Motor neuron (in vitro differentiated cells): Measurements from ENCODE around the gene RGS7. TPM values are rescaled to one million over a fixed set of nuclear protein-coding genes. Genes with fewer than 3 reads are reported as not detected.

Experiments used
- ATAC-seq, 8 experiments: fragments of 200-7000 bp; cut with Tn5 transposase; replicated peaks in 6 of 8; 2 replicates each; pipeline ENCODE4 v1.8.0; 2021; ENCODE audit warnings: mild to moderate bottlenecking in 8 of 8, moderate library complexity in 8 of 8
- H3K27ac ChIP-seq, 2 donors: fragments of 250-450 bp; sonication (Bioruptor Pico); 2 replicates each; pipeline ENCODE4 v1.9.0; 2021; ENCODE audit warnings: antibody characterized with exemption in 2 of 2, mild to moderate bottlenecking in 2 of 2, moderate library complexity in 1 of 2
- H3K4me1 ChIP-seq, 2 donors: fragments of 250-450 bp; sonication (Bioruptor Pico); replicated peaks in 1 of 2; 2 replicates each; pipeline ENCODE4 v1.6.1; 2021; ENCODE audit warnings: antibody characterized with exemption in 2 of 2, mild to moderate bottlenecking in 2 of 2, moderate library complexity in 1 of 2
- H3K4me3 ChIP-seq, 5 donors: fragments of 250-450 bp; sonication (Bioruptor Pico); 2 replicates each; pipeline ENCODE4 v1.9.0; 2021; ENCODE audit warnings: antibody characterized with exemption in 5 of 5, mild to moderate bottlenecking in 5 of 5, moderate library complexity in 4 of 5
- WGBS, 10 experiments: fragments of 450-650 bp; shearing (Covaris generic); methylation state at CpG; one replicate each; pipeline ENCODE4 v1.0.0; 2022; 5-methylcytosine and 5-hydroxymethylcytosine counted together
- in situ Hi-C, 9 experiments: fragments of 400-800 bp; cut with MboI; loops; one replicate each; pipeline ENCODE4 v1.15.0; 2021; ENCODE audit warnings: low sequenced_read_pairs in 9 of 9, low pct_unique_long_range_greater_than_20kb in 2 of 9; ENCODE audit not compliant: unreplicated experiment in 9 of 9
- total RNA-seq, 8 experiments: library from RNA; unstranded; fragments of 300-600 nt; gene quantifications; 2 replicates each; pipeline versions ENCODE4 v1.2.3 to v1.2.4, GENCODE V29; 2022

Gene RGS7
- total RNA-seq, 8 experiments from 2014 or later: 0.42 to 25.4 (median 14.8) TPM; not detected in 2

DNA sequence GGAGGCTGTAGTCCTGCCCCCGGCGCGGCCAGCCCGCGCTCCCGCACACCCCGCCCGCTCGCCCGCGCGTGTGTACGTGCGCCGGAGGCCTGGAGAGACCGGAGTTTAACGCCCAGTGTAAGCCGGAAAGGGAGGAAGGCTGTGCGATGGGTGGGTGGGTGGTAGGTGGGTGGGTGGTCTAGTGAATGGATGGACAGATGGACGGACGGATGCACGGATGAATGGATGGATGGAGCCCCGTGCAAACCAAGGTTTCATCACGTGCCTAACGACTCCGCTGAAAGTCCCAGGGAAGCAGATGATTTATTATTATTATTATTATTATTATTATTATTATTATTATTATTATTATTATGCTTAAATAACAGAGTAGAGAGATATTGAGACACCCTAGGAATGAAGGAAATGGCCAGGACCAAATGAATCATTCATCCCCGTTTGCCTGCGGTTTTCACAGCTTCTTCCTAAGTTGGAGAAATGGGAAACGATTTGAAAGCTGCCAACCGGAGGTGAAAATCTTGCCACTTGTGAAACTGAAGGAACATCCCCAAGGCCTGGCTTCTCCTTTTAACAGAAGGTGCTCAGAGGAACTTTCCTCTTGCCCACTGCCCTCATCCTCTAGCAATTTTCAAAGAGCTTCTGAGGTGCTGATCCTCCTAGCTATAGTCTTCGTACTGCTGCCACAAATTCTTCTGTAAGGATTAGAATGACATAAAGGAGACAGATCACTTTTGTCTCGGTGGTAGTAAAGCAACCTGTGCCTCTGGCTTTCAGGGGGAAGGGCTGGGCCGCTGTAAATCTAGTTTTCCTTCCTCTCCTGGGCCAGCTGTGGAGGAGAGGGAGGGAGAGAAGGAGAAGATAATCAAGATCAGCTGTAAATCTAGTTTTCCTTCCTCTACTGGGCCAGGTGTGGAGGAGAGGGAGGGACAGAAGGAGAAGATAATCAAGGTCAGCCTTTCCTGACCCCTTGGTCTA is 648 bp upstream of the RGS7 start:
- ATAC-seq: no peak
- WGBS, 10 experiments: 0 to 72% (median 33%) methylated on average over 2 to 10 of the region's 33 CpGs; no CpG with 5 or more reads in 1 of the 10 experiments
- peak overlapping the region; percentile 51 to 71 (median 58) for H3K4me3 ChIP-seq
- peaks cover 14 to 30% of the 10 kb centered on the region in 2 donors for H3K4me1 ChIP-seq
- peak overlapping the region; percentile 77 to 81 for H3K27ac ChIP-seq
- in situ Hi-C loops: no loop called here

DNA sequence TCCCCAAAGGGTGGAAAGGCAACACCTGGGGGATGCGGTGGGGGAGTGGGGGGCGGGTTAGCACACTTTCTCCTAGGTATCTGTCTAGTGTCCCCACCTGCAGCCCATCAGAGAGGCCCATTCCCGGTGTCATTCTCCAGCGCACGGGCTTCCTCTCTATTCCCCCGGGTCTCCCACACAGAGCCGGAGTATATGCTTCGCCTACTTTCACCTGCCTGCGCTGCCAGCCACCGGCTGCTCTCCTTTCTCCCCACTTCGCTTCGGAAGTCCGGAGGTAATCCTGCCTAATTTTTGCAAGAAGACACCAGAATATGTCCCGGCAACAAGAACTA is 852 bp downstream of the RGS7 start:
- in situ Hi-C loops: no loop called here
- H3K27ac ChIP-seq: peak overlapping the region; percentile 77 to 81
- ATAC-seq: peak in 5 of 8 experiments; percentile 9 to 20 (median 12)

DNA sequence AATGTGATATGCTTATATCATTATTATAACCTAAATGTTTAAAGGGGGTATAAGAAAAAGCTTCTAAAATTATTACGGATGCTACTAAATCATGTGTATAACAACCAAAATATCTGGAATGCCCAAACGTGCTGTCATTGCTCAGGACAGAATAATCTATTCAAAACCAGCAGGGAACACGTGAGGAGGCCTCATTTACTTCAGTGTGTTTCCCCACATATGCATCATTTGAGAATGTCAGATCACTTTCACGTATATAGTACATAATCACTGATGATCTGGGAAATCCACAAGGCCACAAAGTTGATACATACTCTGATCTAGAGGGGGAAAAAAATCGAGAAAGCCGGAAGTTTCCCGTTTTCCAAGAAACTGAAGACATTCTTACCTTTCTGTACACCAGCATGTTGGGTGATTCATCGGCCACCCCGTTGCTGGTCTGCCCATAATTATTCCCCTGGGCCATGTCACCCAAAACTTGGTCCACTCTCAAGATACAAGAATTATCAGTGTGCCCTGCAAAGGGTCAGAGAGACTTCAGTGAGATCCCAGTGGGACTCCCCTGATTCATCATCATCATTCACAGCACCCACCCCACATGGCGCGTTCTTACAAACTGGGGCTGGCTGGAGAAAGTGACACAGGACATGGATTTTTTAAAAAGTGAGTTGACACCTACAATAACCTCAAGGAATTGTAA is 1.5 kb downstream of the RGS7 start:
- WGBS, 10 experiments: 35 to 86% (median 75%) methylated on average over 3 to 11 of the region's 11 CpGs
- Histone ChIP-seq H3K4me3 (peak overlapping the region; percentile 51 to 71 (median 58)), H3K27ac (no peak overlapping the region)

More for the DNA sequence above, 852 bp downstream of the RGS7 start:
- WGBS, 10 experiments: 0 to 30% (median 6%) methylated on average over 1 to 11 of the region's 14 CpGs; no CpG with 5 or more reads in 5 of the 10 experiments
- Histone ChIP-seq H3K4me1 (peaks cover 14 to 30% of the 10 kb centered on the region in 2 donors), H3K4me3 (peak overlapping the region; percentile 51 to 71 (median 58))

DNA sequence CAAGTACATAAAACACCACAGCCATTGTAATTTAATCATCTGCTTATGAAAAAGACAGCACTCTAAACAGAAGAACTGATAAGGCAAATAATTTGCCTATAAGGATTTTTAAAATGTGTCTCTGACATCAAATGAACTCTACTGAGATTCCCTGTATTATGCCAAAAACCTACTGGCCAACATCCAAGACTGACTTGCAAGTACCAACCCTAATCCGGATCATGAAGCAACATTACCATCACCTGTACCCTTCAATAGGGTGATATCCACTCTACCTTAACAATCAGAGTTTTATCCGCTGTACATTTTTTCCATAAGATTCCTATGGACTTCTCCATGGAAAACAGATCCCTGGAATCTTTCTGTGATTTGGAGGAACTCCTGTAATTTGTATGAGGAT is 4.6 kb downstream of the RGS7 start:
- 33 to 100% (median 95%) methylated on average over 1 to 2 of the region's 2 CpGs; no CpG with 5 or more reads in 4 of the 10 experiments for WGBS, 10 experiments
- Histone ChIP-seq H3K4me1 (peaks cover 7 to 29% of the 10 kb centered on the region in 2 donors), H3K4me3 (no peak overlapping the region), H3K27ac (no peak overlapping the region)
- in situ Hi-C loops: no loop called here
- ATAC-seq: no peak

More for the DNA sequence above, 1.5 kb downstream of the RGS7 start:
- in situ Hi-C loops: no loop called here
- peaks cover 14 to 30% of the 10 kb centered on the region in 2 donors for H3K4me1 ChIP-seq
- no peak for ATAC-seq

DNA sequence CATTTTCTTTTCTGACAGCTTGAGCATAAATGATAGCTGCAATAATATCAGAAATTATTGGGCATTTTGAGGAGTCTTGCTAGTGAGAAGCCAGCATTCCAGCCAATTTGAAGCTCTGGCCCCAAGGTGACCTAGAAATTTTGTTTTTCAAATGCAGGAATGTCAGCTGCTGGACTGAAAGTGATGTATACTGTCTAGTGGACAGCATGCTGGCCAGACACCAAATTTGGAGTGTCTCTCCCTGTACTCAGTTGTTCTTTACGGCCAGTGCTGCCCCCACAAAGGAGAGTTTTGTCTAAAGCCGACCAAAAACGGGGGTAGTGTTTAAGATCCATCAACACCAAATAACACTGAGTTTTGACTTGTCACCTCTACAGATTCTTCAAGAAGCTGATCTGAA is 5.2 kb downstream of the RGS7 start:
- WGBS, 10 experiments: 0 to 100% (median 84%) methylated on average over 1 to 3 of the region's 3 CpGs; no CpG with 5 or more reads in 3 of the 10 experiments
- Histone ChIP-seq H3K4me3 (no peak overlapping the region), H3K27ac (no peak overlapping the region), H3K4me1 (peaks cover 7 to 29% of the 10 kb centered on the region in 2 donors)
- ATAC-seq: no peak
- in situ Hi-C loops: no loop called here

DNA sequence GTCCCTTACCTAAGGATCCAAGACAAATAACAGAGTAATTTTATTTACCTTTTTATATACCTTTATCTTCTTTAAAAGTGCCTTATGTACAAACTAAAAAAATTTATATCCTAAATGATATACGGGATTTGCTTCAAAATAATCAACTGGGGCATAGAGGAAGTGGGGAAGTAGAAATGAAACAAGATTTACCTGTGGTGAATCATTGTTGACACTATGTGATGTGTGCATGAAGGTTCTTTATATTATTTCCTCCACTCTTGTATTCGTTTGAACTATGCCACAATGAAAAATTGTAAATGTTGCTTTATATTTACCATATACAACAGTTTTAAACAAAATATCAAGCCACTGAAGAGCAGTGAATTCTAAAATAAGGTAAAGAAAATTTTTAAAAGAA is 13.0 kb downstream of the RGS7 start:
- no peak for ATAC-seq
- no peak overlapping the region for H3K27ac ChIP-seq
- no peaks in the 10 kb centered on the region for H3K4me1 ChIP-seq
- H3K4me3 ChIP-seq: no peak overlapping the region
- in situ Hi-C loops: no loop called here
- 3 to 86% (median 66%) methylated on average over 1 to 2 of the region's 2 CpGs for WGBS, 10 experiments

DNA sequence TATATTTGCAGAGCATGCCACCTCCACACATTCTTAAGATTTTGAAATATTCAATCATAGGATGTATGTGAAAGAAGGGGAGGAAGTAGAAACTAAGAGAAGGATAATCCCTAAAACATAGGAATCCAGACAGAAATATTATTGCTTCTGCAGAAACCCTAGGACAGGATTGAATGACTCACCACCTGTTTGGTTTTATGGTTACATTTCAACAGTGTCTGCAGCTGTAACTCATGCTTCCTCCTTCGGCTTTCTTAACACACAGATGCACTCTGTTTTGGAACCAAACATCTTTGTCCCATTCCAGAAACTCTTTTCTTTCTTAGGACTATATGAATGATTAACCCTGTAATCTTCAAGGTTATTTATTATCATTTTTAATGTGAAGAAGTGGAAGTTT is 20.7 kb downstream of the RGS7 start:
- Histone ChIP-seq H3K27ac (no peak overlapping the region), H3K4me3 (no peak overlapping the region), H3K4me1 (peaks cover 6 to 10% of the 10 kb centered on the region in 2 donors)
- 0 to 100% (median 75%) methylated on average over 1 of the region's 1 CpG; no CpG with 5 or more reads in 1 of the 10 experiments for WGBS, 10 experiments
- in situ Hi-C loops: no loop called here
- ATAC-seq: no peak

DNA sequence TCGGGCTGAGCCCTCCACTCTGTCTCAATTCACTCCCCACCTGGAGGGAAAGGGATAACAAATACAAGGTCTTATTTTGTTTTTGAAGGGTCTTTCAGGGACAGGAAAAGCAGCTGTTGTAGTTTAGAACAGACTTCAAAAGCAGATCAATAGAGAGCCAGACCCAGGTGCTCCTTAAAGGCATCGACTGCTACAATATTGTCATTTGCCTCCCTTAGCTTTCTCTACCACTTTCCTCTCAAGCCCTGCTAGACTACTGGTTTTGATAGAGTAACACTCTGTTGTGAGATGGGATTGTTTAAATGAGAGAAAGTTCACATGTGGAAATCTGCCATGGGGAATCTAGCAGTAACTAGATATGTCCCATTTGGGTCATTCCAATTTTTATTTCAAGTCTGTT is 24.0 kb downstream of the RGS7 start:
- Histone ChIP-seq H3K27ac (no peak overlapping the region), H3K4me1 (peaks cover 6 to 10% of the 10 kb centered on the region in 2 donors), H3K4me3 (no peak overlapping the region)
- ATAC-seq: no peak
- WGBS, 10 experiments: 0 to 100% (median 77%) methylated on average over 1 to 2 of the region's 2 CpGs; no CpG with 5 or more reads in 5 of the 10 experiments
- in situ Hi-C loops: no loop called here

DNA sequence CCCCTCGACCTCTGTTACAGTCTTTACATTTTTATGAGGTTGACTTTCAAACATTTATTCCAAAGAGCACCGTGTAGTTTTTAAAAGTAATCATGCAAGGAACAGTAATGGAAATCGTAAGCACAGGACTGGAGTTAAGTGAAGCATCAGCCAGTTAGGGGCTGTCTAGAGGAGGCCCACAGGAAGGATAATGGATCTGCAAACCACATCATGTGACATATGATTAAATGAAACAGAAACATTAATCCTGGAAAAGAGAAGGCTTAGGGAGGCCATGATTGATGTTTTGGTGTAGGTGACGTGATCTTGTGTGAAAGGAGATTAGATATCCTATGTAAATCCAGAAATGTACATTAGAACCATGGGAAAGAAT is 25.0 kb downstream of the RGS7 start:
- Histone ChIP-seq H3K27ac (no peak overlapping the region), H3K4me1 (peaks cover 6 to 10% of the 10 kb centered on the region in 2 donors), H3K4me3 (no peak overlapping the region)
- in situ Hi-C loops: no loop called here
- 12 to 80% (median 60%) methylated on average over 1 to 4 of the region's 4 CpGs; no CpG with 5 or more reads in 1 of the 10 experiments for WGBS, 10 experiments
- ATAC-seq: peak in 5 of 8 experiments; percentile 49 to 97 (median 91)

DNA sequence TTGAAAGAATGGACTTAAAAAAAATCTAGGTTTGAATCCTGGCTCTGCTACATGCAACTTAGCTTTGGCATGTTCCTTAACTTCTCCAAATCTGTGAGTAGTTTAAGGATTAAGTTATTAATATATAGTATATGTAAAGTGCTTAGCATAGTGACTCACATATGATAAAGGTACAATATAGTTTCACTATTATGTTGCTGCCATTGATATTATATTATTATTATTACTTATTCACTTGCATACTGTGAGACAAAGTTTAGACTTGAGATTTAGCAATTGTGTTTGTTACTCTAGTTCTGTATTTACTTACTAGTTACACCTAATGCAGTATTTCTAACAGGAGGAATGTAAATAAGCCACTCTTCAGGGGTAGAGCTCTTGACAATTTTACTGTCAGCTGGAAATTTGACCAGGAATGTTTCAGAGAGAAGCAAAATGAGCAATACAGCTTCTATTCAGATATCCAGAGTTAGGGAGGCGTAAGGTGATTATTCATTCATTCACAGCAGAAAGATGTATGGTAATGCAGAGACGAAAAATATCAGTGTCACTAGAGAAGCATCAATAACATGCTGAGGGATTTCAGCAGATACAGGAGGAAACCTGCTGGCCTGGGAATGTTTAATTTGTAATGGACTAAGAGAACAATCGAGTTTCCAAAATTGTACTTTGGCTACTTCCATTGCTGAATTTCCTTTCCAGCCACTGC is 25.5 kb downstream of the RGS7 start:
- Histone ChIP-seq H3K4me3 (no peak overlapping the region), H3K4me1 (peaks cover 6 to 10% of the 10 kb centered on the region in 2 donors), H3K27ac (no peak overlapping the region)
- 0 to 89% (median 77%) methylated on average over 1 to 3 of the region's 3 CpGs; no CpG with 5 or more reads in 2 of the 10 experiments for WGBS, 10 experiments
- in situ Hi-C loops: no loop called here
- ATAC-seq: peak in 3 of 8 experiments; percentile 27 to 66 (median 56)

DNA sequence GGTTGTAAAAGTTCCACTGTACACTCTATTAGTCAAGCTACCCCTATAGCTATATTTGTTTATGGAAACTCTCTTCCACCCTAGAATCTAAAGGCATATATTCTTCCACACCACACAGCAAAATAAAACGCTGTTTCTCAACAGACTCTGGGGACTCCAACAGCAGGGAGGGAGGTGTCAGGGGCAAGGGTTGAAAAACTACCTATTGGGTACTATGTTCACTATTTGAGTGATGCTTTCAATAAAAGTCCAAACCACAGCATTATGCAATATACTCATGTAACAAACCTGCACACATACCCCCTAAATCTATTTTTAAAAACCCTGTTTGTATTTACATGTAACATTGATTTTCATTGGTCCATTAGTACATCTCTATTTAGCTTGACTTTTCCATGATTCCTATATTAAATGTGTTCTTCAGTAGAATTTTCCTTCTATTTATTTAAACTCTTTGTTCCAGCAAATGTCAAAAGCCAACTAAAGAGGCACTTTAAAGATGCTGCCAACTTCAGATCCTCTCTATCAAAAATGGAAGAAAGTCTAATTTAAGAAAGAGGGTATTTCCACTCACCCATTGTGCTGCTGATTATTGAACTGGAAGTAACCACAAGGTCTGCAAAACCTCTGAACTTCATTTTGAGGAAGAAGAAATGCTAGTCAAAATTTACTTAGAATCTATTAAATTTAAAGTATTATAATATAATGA is 26.2 kb downstream of the RGS7 start:
- ATAC-seq: no peak
- Histone ChIP-seq H3K4me3 (no peak overlapping the region), H3K4me1 (peaks cover 6 to 10% of the 10 kb centered on the region in 2 donors), H3K27ac (no peak overlapping the region)
- in situ Hi-C loops: no loop called here
- 0 to 100% (median 71%) methylated on average over 1 of the region's 1 CpG; no CpG with 5 or more reads in 2 of the 10 experiments for WGBS, 10 experiments

DNA sequence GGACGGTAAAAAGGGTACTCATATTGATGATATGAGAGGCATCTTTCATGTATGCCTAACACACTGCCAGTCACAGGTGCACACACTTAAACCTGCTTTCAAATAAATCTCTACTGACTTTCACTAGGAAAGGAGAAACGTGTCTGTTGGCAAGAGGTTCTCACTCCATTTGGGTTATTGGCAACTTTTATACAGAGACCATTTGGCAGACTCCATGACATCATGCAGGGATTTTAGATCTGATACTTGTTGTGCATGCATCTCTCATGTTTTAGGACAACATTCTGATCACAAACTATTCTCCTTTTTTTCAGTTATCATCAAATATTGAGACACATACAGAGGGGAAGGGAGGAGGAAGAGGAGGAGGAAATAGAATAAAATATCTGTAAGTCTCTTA is 31.5 kb downstream of the RGS7 start:
- H3K27ac ChIP-seq: no peak overlapping the region
- peak in 1 of 8 experiments; percentile 16 for ATAC-seq
- peaks cover 0 to 14% of the 10 kb centered on the region in 2 donors for H3K4me1 ChIP-seq
- 7 to 86% (median 54%) methylated on average over 1 to 2 of the region's 2 CpGs; no CpG with 5 or more reads in 1 of the 10 experiments for WGBS, 10 experiments
- H3K4me3 ChIP-seq: no peak overlapping the region
- in situ Hi-C loops: no loop called here
